IPS DF 6.9 (cell line): ENCODE measurements around the gene SPART.
"Not testable (repeated sequence)": the region's sequence is repeated elsewhere in the genome, so short reads cannot be mapped to it uniquely, and the experiment has no call there.

ENCODE experiments used
- DNase-seq: peaks from one replicate; pipeline ENCODE4 v3.0.0-alpha.2; 2013; ENCODE audit warnings: low read depth, low spot score
- H3K27ac ChIP-seq: one replicate; pipeline ENCODE4 v1.5.1; 2013; ENCODE audit warnings: low read length, control low read depth
- H3K27me3 ChIP-seq: 2 replicates; pipeline ENCODE4 v1.6.1; 2013; ENCODE audit warnings: mild to moderate bottlenecking, low read length; ENCODE audit not compliant: control insufficient read depth, insufficient read depth
- H3K36me3 ChIP-seq: 2 replicates; pipeline ENCODE4 v1.6.1; 2013; ENCODE audit warnings: low read length; ENCODE audit not compliant: control insufficient read depth, insufficient read depth
- H3K4me1 ChIP-seq: 2 replicates; pipeline ENCODE4 v1.6.1; 2013; ENCODE audit warnings: low read length; ENCODE audit not compliant: control insufficient read depth, insufficient read depth
- H3K4me3 ChIP-seq: 2 replicates; pipeline ENCODE4 v1.5.1; 2013; ENCODE audit warnings: mild to moderate bottlenecking, low read length
- H3K9me3 ChIP-seq: 2 replicates; pipeline ENCODE4 v1.6.1; 2013; ENCODE audit warnings: low read length, inconsistent platforms; ENCODE audit not compliant: control insufficient read depth, insufficient read depth
- WGBS: extraction: QIAGEN DNeasy Blood & Tissue Kit; methylation state at CpG from one replicate; pipeline ENCODE4 v1.1.7; 2013; ENCODE audit warnings: mixed read lengths, missing lambda C conversion rate; ENCODE audit not compliant: insufficient read length, insufficient coverage; 5-methylcytosine and 5-hydroxymethylcytosine counted together

SPART gene

DNA sequence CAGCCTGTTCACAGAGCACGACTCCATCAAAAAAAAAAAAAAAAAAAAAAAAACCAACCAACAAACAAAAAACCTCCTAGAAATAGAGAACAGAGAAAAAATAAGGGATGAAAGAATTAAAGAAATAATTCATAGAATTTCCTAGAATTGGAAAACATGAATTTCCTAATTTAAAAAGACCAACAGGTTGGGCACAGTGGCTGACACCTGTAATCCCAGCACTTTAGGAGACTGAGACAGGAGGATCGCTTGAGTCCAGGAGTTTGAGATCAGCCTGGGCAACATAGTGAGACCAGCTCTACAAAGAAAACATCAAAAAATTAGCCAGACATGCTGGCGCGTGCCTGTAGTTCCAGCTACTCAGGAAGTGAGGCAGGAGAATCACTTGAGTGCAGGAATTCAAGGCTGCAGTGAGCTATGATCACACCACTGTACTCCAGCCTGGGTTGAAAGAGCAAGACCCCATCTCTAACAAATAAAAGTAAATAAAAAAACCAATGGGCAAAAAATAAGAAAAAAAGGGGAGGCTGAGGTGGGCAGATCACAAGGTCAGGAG is 6.5 kb downstream of the SPART start:
- no peak overlapping the region for H3K27ac ChIP-seq
- peaks cover 3% of the 10 kb centered on the region for H3K4me1 ChIP-seq
- no peaks in the 10 kb centered on the region for H3K27me3 ChIP-seq
- H3K36me3 ChIP-seq, result no peaks in the 10 kb centered on the region
- H3K9me3 ChIP-seq, result no peaks in the 10 kb centered on the region
- DNase-seq, result no peak
- WGBS, result no CpG with 5 or more reads among the region's 4 CpGs
- no peak overlapping the region for H3K4me3 ChIP-seq

GRCh38 chr13:36337938-36338641 is 8.1 kb downstream of the SPART start:
- WGBS, result no CpG with 5 or more reads among the region's 3 CpGs
- no peaks in the 10 kb centered on the region for H3K27me3 ChIP-seq
- no peak for DNase-seq
- H3K9me3 ChIP-seq, result no peaks in the 10 kb centered on the region
- no peak overlapping the region for H3K27ac ChIP-seq
- no peaks in the 10 kb centered on the region for H3K36me3 ChIP-seq
- H3K4me3 ChIP-seq, result no peak overlapping the region
- peaks cover 3% of the 10 kb centered on the region for H3K4me1 ChIP-seq

DNA sequence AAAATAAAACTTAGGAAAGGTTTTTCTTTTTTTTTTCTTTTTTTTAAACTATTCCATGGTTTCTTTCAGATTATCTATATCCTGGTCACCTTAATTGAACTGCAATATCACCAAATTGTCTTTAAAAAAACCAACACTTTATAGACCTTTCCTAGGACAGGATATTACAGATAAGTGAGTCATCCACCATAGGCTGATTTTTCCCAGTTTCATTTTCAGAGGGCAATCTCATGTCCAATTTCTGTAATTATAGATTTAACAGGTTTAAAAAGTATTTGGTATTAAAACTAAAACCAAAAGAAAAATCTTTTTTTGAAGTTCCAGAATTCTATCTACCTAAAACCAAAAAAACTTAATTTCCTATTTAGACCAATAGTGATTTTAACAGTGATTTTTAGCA is 13.2 kb downstream of the SPART start:
- no peak for DNase-seq
- Histone ChIP-seq H3K27me3 (no peaks in the 10 kb centered on the region), H3K27ac (no peak overlapping the region), H3K9me3 (no peaks in the 10 kb centered on the region), H3K4me3 (no peak overlapping the region), H3K4me1 (no peaks in the 10 kb centered on the region), H3K36me3 (no peaks in the 10 kb centered on the region; the same call in 1 of the 2 replicates)

DNA sequence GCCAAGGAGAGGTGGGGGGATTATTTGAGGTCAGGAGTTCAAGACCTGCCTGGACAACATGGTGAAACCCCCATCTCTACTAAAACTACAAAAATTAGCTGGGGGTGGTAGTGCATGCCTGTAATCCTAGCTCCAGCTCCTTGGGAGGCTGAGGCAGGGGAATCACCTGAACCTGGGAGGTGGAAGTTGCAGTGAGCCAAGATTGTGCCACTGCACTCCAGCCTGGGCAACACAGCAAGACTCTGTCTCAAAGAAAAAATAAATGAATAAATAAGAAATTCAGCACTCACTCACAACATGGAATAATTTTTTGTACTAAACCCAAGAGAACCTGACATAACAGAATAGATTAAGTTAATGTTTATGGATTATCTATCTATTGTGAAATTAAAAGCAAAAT is 13.9 kb downstream of the SPART start:
- not testable (repeated sequence) for H3K4me3 ChIP-seq, H3K36me3 ChIP-seq, H3K4me1 ChIP-seq, H3K27ac ChIP-seq, H3K9me3 ChIP-seq, H3K27me3 ChIP-seq, DNase-seq

- no peaks in the 10 kb centered on the region; the same call in 1 of the 2 replicates for H3K36me3 ChIP-seq
- WGBS, result no CpG with 5 or more reads among the region's 4 CpGs
- no peak overlapping the region for H3K27ac ChIP-seq
- H3K4me1 ChIP-seq, result no peaks in the 10 kb centered on the region
- H3K9me3 ChIP-seq, result no peaks in the 10 kb centered on the region
- no peaks in the 10 kb centered on the region for H3K27me3 ChIP-seq
- no peak overlapping the region for H3K4me3 ChIP-seq
- DNase-seq, result no peak
Measured at GRCh38 chr13:36331280-36331679, 14.9 kb downstream of the SPART start.

- Histone ChIP-seq H3K4me1 (0 out of 2 replicates have a peak, but pooled peaks cover under 1% of the 10 kb centered on the region), H3K4me3 (no peak overlapping the region), H3K27me3 (no peaks in the 10 kb centered on the region), H3K27ac (no peak overlapping the region), H3K36me3 (no peaks in the 10 kb centered on the region; the same call in 1 of the 2 replicates), H3K9me3 (no peaks in the 10 kb centered on the region)
- no CpG with 5 or more reads among the region's 4 CpGs for WGBS
- no peak for DNase-seq
Measured at GRCh38 chr13:36329361-36329760, 16.8 kb downstream of the SPART start.

- DNase-seq, result no peak
- Histone ChIP-seq H3K4me3 (no peak overlapping the region), H3K27ac (no peak overlapping the region), H3K36me3 (peaks cover 2% of the 10 kb centered on the region; the same call in 1 of the 2 replicates), H3K9me3 (no peaks in the 10 kb centered on the region), H3K4me1 (0 out of 2 replicates have a peak, but pooled peaks cover 3% of the 10 kb centered on the region), H3K27me3 (no peaks in the 10 kb centered on the region)
- no CpG with 5 or more reads among the region's 2 CpGs for WGBS
Measured at GRCh38 chr13:36328821-36329220, 17.4 kb downstream of the SPART start.

DNA sequence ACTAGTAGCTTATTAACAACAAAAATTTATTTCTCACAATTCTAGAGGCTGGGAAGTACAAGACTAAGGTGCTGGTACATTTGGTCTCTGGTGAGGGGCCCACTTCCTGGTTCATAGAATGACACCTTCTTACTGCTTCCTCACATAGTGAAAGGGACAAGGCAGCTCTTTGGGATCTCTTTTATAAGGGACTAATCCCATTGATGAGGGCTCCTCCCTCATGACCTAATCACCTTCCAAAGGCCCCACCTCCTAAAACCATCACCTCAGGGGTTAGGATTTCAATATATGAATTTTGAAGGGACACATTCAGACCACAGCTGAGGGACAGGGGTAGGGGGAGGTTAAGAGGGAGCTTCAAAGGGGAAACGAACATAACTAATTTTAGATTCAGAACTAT is 20.3 kb downstream of the SPART start:
- Histone ChIP-seq H3K4me3 (no peak overlapping the region), H3K4me1 (0 out of 2 replicates have a peak, but pooled peaks cover 3% of the 10 kb centered on the region), H3K27me3 (no peaks in the 10 kb centered on the region), H3K36me3 (peaks cover 4% of the 10 kb centered on the region; the same call in 1 of the 2 replicates), H3K27ac (no peak overlapping the region), H3K9me3 (no peaks in the 10 kb centered on the region)
- DNase-seq, result no peak
- WGBS, result no CpG with 5 or more reads among the region's 1 CpG

GRCh38 chr13:36324881-36325280 is 21.3 kb downstream of the SPART start:
- no CpG with 5 or more reads among the region's 5 CpGs for WGBS
- not testable (repeated sequence) for H3K4me1 ChIP-seq, H3K9me3 ChIP-seq, H3K36me3 ChIP-seq, H3K4me3 ChIP-seq, H3K27ac ChIP-seq, H3K27me3 ChIP-seq, DNase-seq

- Histone ChIP-seq H3K4me3 (no peak overlapping the region), H3K27ac (no peak overlapping the region), H3K4me1 (0 out of 2 replicates have a peak, but pooled peaks cover 3% of the 10 kb centered on the region), H3K27me3 (no peaks in the 10 kb centered on the region), H3K36me3 (peaks cover 4% of the 10 kb centered on the region; the same call in 1 of the 2 replicates), H3K9me3 (no peaks in the 10 kb centered on the region)
- no peak for DNase-seq
- no CpG with 5 or more reads among the region's 1 CpG for WGBS
Measured at GRCh38 chr13:36323951-36324566, 22.1 kb downstream of the SPART start.
